ENCODE results near the gene NDST1.

The NDST1 gene

GRCh38 chr5:150584556-150585335 is 76.8 kb downstream of the NDST1 start:
- H4K20me1 ChIP-seq (ENCODE audit: control insufficient read depth, insufficient read depth, low read depth, low read length): no peaks in the 10 kb centered on the region
- no peaks in the 10 kb centered on the region for H3K36me3 ChIP-seq (ENCODE audit: control insufficient read depth, low read length)
- no peaks in the 10 kb centered on the region for H3K79me2 ChIP-seq (ENCODE audit: control insufficient read depth, low read length)
- H3K9me2 ChIP-seq (replicated peaks; ENCODE audit: control insufficient read depth, low read length): no peaks in the 10 kb centered on the region
- TF ChIP-seq EZH2phosphoT487 (IDR thresholded peaks at IDR 0.05; ENCODE audit: borderline replicate concordance, low read length): no peak
- TF ChIP-seq, protein P1, sequence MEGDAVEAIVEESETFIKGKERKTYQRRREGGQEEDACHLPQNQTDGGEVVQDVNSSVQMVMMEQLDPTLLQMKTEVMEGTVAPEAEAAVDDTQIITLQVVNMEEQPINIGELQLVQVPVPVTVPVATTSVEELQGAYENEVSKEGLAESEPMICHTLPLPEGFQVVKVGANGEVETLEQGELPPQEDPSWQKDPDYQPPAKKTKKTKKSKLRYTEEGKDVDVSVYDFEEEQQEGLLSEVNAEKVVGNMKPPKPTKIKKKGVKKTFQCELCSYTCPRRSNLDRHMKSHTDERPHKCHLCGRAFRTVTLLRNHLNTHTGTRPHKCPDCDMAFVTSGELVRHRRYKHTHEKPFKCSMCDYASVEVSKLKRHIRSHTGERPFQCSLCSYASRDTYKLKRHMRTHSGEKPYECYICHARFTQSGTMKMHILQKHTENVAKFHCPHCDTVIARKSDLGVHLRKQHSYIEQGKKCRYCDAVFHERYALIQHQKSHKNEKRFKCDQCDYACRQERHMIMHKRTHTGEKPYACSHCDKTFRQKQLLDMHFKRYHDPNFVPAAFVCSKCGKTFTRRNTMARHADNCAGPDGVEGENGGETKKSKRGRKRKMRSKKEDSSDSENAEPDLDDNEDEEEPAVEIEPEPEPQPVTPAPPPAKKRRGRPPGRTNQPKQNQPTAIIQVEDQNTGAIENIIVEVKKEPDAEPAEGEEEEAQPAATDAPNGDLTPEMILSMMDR (IDR thresholded peaks at IDR 0.05; ENCODE audit: low read depth, low read length, poor library complexity, severe bottlenecking): no peak
- peaks cover 27% of the 10 kb centered on the region for H3K27me3 ChIP-seq (ENCODE audit: control insufficient read depth, low read length)
- no peak overlapping the region for H3K4me3 ChIP-seq (ENCODE audit: low read length)
- no peaks in the 10 kb centered on the region for H3F3A ChIP-seq (ENCODE audit: control insufficient read depth, insufficient read depth)
- no peaks in the 10 kb centered on the region for H3K9me3 ChIP-seq (ENCODE audit: control insufficient read depth, insufficient read depth, low read length)
- H3K4me2 ChIP-seq (ENCODE audit: low read length): no peak overlapping the region
- H3K4me1 ChIP-seq (ENCODE audit: control insufficient read depth, low read length): no peaks in the 10 kb centered on the region
- H3K27ac ChIP-seq (ENCODE audit: low read depth, low read length): no peak overlapping the region

GRCh38 chr5:150585781-150586341 is 77.9 kb downstream of the NDST1 start:
- no peaks in the 10 kb centered on the region for H3K36me3 ChIP-seq (ENCODE audit: control insufficient read depth, low read length)
- H3F3A ChIP-seq (ENCODE audit: control insufficient read depth, insufficient read depth): no peaks in the 10 kb centered on the region
- no peaks in the 10 kb centered on the region for H4K20me1 ChIP-seq (ENCODE audit: control insufficient read depth, insufficient read depth, low read depth, low read length)
- H3K27ac ChIP-seq (ENCODE audit: low read depth, low read length): no peak overlapping the region
- H3K4me2 ChIP-seq (ENCODE audit: low read length): no peak overlapping the region
- H3K27me3 ChIP-seq (ENCODE audit: control insufficient read depth, low read length): peaks cover 17% of the 10 kb centered on the region
- no peak overlapping the region for H3K4me3 ChIP-seq (ENCODE audit: low read length)
- H3K9me2 ChIP-seq (replicated peaks; ENCODE audit: control insufficient read depth, low read length): no peaks in the 10 kb centered on the region
- H3K4me1 ChIP-seq (ENCODE audit: control insufficient read depth, low read length): no peaks in the 10 kb centered on the region
- no peaks in the 10 kb centered on the region for H3K79me2 ChIP-seq (ENCODE audit: control insufficient read depth, low read length)
- TF ChIP-seq EZH2phosphoT487 (IDR thresholded peaks at IDR 0.05; ENCODE audit: borderline replicate concordance, low read length): no peak
- H3K9me3 ChIP-seq (ENCODE audit: control insufficient read depth, insufficient read depth, low read length): no peaks in the 10 kb centered on the region

DNA sequence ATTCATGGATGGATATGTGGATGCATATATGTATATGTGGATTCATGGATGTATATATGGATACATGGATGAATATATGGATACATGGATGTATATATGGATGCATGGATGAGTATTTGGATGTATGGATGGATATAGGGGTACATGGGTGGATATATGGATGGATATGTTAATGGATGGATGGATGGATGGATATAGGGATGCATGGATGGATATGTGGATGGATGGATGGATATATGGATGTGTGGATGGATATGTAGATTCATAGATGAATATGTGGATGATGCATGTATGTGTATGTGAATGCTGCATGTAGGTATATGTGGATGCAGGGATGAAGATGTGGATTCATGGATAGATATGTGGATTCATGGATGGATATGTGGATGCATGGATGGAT is 79.1 kb downstream of the NDST1 start:
- TF ChIP-seq EZH2phosphoT487 (IDR thresholded peaks at IDR 0.05; ENCODE audit: borderline replicate concordance, low read length): no peak
- TF ChIP-seq, protein P1 (IDR thresholded peaks at IDR 0.05; ENCODE audit: low read depth, low read length, poor library complexity, severe bottlenecking): no peak
- no peaks in the 10 kb centered on the region for H3K9me2 ChIP-seq (replicated peaks; ENCODE audit: control insufficient read depth, low read length)
- H3K4me2 ChIP-seq (ENCODE audit: low read length): no peak overlapping the region
- no peaks in the 10 kb centered on the region for H3F3A ChIP-seq (ENCODE audit: control insufficient read depth, insufficient read depth)
- H3K27me3 ChIP-seq (ENCODE audit: control insufficient read depth, low read length): peaks cover 12% of the 10 kb centered on the region
- H3K4me1 ChIP-seq (ENCODE audit: control insufficient read depth, low read length): no peaks in the 10 kb centered on the region
- no peaks in the 10 kb centered on the region for H3K79me2 ChIP-seq (ENCODE audit: control insufficient read depth, low read length)
- H3K36me3 ChIP-seq (ENCODE audit: control insufficient read depth, low read length): no peaks in the 10 kb centered on the region
- H3K9me3 ChIP-seq (ENCODE audit: control insufficient read depth, insufficient read depth, low read length): no peaks in the 10 kb centered on the region
- H3K27ac ChIP-seq (ENCODE audit: low read depth, low read length): no peak overlapping the region
- no peaks in the 10 kb centered on the region for H4K20me1 ChIP-seq (ENCODE audit: control insufficient read depth, insufficient read depth, low read depth, low read length)
- H3K4me3 ChIP-seq (ENCODE audit: low read length): no peak overlapping the region
